HG03280 (cell line): ENCODE measurements around the gene PROCA1.
"Not testable (repeated sequence)": the region's sequence is repeated elsewhere in the genome, so short reads cannot be mapped to it uniquely, and the experiment has no call there.

Experiments
- ATAC-seq: cut with Tn5 transposase; IDR thresholded peaks from one replicate; pipeline ENCODE4 v1.9.1; 2021; ENCODE audit warnings: mild to moderate bottlenecking, moderate library complexity; ENCODE audit not compliant: unreplicated experiment

PROCA1 gene

GRCh38 chr17:28682655-28683054, 29.0 kb downstream of the PROCA1 start:
- ATAC-seq = no peak

GRCh38 chr17:28675980-28676379, 35.7 kb downstream of the PROCA1 start:
- ATAC-seq = no peak

- ATAC-seq = no peak
Observed at GRCh38 chr17:28675490-28675889, 36.2 kb downstream of the PROCA1 start.

GRCh38 chr17:28669918-28670317, 41.8 kb downstream of the PROCA1 start:
- ATAC-seq = no peak

- no peak for ATAC-seq
Observed at GRCh38 chr17:28667870-28668269, 43.8 kb downstream of the PROCA1 start.

- ATAC-seq = no peak
Observed at GRCh38 chr17:28665994-28666393, 45.7 kb downstream of the PROCA1 start.

GRCh38 chr17:28663723-28664122, 48.0 kb downstream of the PROCA1 start:
- ATAC-seq = no peak

GRCh38 chr17:28662527-28662829, 49.2 kb downstream of the PROCA1 start:
- no peak for ATAC-seq

GRCh38 chr17:28661635-28662526, 49.8 kb downstream of the PROCA1 start, which contains the start of the genes SDF2 and SUPT6H:
Gene SDF2 (minus strand): TSS chr17:28661906. CDS start chr17:28661876, 30 bp downstream.
Gene SUPT6H (plus strand): TSS chr17:28662205. CDS start chr17:28673402, 11,197 bp downstream.
- ATAC-seq = peak; percentile 85

GRCh38 chr17:28659497-28659881, 52.2 kb downstream of the PROCA1 start:
- not testable (repeated sequence) for ATAC-seq

- not testable (repeated sequence) for ATAC-seq
Observed at GRCh38 chr17:28658766-28659496, 52.8 kb downstream of the PROCA1 start.

- ATAC-seq = not testable (repeated sequence)
Observed at GRCh38 chr17:28658342-28658741, 53.3 kb downstream of the PROCA1 start.

- ATAC-seq = no peak
Observed at GRCh38 chr17:28657756-28658155, 53.9 kb downstream of the PROCA1 start.

- no peak for ATAC-seq
Observed at GRCh38 chr17:28655160-28655559, 56.5 kb downstream of the PROCA1 start.
